Astrocyte (in vitro differentiated cells and primary cell): Measurements from ENCODE around the gene LRRC19. TPM values are rescaled to one million over a fixed set of nuclear protein-coding genes. Genes with fewer than 3 reads are reported as not detected.

Experiments
- DNase-seq: peaks from one replicate; pipeline ENCODE4 v3.0.0-alpha.2; 2010; ENCODE audit warnings: low read depth
- FAIRE-seq: peaks from 2 replicates; lab custom pipeline; 2011; peaks lifted over from hg19 to GRCh38; lab: Jason Lieb, UNC
- H2AFZ ChIP-seq: 2 replicates; pipeline ENCODE4 v1.6.0; 2012; ENCODE audit warnings: low read depth, low read length, inconsistent platforms
- H3K27ac ChIP-seq: 2 replicates; pipeline ENCODE4 v1.5.1; 2011; ENCODE audit warnings: low read depth, low read length, inconsistent platforms
- H3K27me3 ChIP-seq: 2 replicates; pipeline ENCODE4 v1.6.0; 2011; ENCODE audit warnings: low read length, inconsistent platforms; ENCODE audit not compliant: insufficient read depth
- H3K36me3 ChIP-seq: 2 replicates; pipeline ENCODE4 v1.5.1; 2011; ENCODE audit warnings: low read length, inconsistent platforms; ENCODE audit not compliant: insufficient read depth
- H3K4me1 ChIP-seq: 2 replicates; pipeline ENCODE4 v1.5.1; 2011; ENCODE audit warnings: low read length, inconsistent platforms; ENCODE audit not compliant: insufficient read depth
- H3K4me2 ChIP-seq: 2 replicates; pipeline ENCODE4 v1.6.0; 2012; ENCODE audit warnings: low read length, inconsistent platforms
- H3K4me3 ChIP-seq: 2 replicates; pipeline ENCODE4 v1.5.1; 2011; ENCODE audit warnings: low read depth, mild to moderate bottlenecking, low read length, inconsistent platforms; ENCODE audit not compliant: insufficient read depth
- H3K79me2 ChIP-seq: 2 replicates; pipeline ENCODE4 v1.6.0; 2012; ENCODE audit warnings: mild to moderate bottlenecking, low read length, inconsistent platforms; ENCODE audit not compliant: insufficient read depth
- H3K9ac ChIP-seq: 2 replicates; pipeline ENCODE4 v1.6.0; 2012; ENCODE audit warnings: mild to moderate bottlenecking, low read length, inconsistent platforms
- H3K9me3 ChIP-seq: 2 replicates; pipeline ENCODE4 v1.5.1; 2012; ENCODE audit warnings: low read depth, mild to moderate bottlenecking, low read length, inconsistent platforms; ENCODE audit not compliant: insufficient read depth
- H4K20me1 ChIP-seq: 2 replicates; pipeline ENCODE4 v1.6.0; 2012; ENCODE audit warnings: low read length, inconsistent platforms; ENCODE audit not compliant: insufficient read depth
- H3K27ac Mint-ChIP-seq: one replicate; pipeline ENCODE4 v1.8.0; 2021; ENCODE audit warnings: mild to moderate bottlenecking, mixed read lengths; ENCODE audit not compliant: unreplicated experiment
- H3K27me3 Mint-ChIP-seq: one replicate; pipeline ENCODE4 v1.8.0; 2021; ENCODE audit warnings: low read depth, mixed read lengths; ENCODE audit not compliant: unreplicated experiment
- H3K36me3 Mint-ChIP-seq: one replicate; pipeline ENCODE4 v1.8.0; 2021; ENCODE audit warnings: low read depth, mixed read lengths; ENCODE audit not compliant: unreplicated experiment
- H3K4me1 Mint-ChIP-seq: one replicate; pipeline ENCODE4 v1.8.0; 2021; ENCODE audit warnings: low read depth, mixed read lengths; ENCODE audit not compliant: unreplicated experiment
- H3K4me3 Mint-ChIP-seq: one replicate; pipeline ENCODE4 v1.8.0; 2021; ENCODE audit warnings: mild to moderate bottlenecking, moderate library complexity, mixed read lengths; ENCODE audit not compliant: unreplicated experiment
- H3K9me3 Mint-ChIP-seq: one replicate; pipeline ENCODE4 v1.8.0; 2021; ENCODE audit warnings: mild to moderate bottlenecking, mixed read lengths; ENCODE audit not compliant: unreplicated experiment
- CTCF ChIP-seq: IDR thresholded peaks from 2 replicates; pipeline ENCODE4 v1.5.1; 2011; ENCODE audit warnings: low read depth, mild to moderate bottlenecking, inconsistent platforms, low read length, moderate library complexity; ENCODE audit not compliant: insufficient read depth
- EZH2 ChIP-seq: IDR thresholded peaks from 2 replicates; pipeline ENCODE4 v1.6.1; 2012; ENCODE audit warnings: mild to moderate bottlenecking, low read length, inconsistent platforms; ENCODE audit not compliant: insufficient read depth
- total RNA-seq: library from RNA; stranded (reverse); gene quantifications from 2 replicates; pipeline ENCODE4 v1.2.1, GENCODE V29; 2021

Gene LRRC19
- total RNA-seq, 1 donor from 2014 or later = not detected

GRCh38 chr9:26973989-26974388 lies 31.5 kb downstream of the LRRC19 start:
- Histone ChIP-seq H2AFZ (no peak overlapping the region), H3K4me3 (no peak overlapping the region), H3K79me2 (no peaks in the 10 kb centered on the region), H3K36me3 (no peaks in the 10 kb centered on the region), H3K4me2 (no peak overlapping the region), H4K20me1 (no peaks in the 10 kb centered on the region), H3K9me3 (no peaks in the 10 kb centered on the region), H3K4me1 (no peaks in the 10 kb centered on the region), H3K27me3 (no peaks in the 10 kb centered on the region), H3K9ac (no peak overlapping the region), H3K27ac (no peak overlapping the region)
- H3K27me3 Mint-ChIP-seq = no peaks in the 10 kb centered on the region
- DNase-seq (no peak), FAIRE-seq (no peak)
- no peak overlapping the region for H3K27ac Mint-ChIP-seq
- H3K4me3 Mint-ChIP-seq = no peak overlapping the region
- H3K9me3 Mint-ChIP-seq = peaks cover 7% of the 10 kb centered on the region
- TF ChIP-seq EZH2 = no peak
- TF ChIP-seq CTCF = no peak
- peaks cover 13% of the 10 kb centered on the region for H3K36me3 Mint-ChIP-seq
- peaks cover 14% of the 10 kb centered on the region for H3K4me1 Mint-ChIP-seq

GRCh38 chr9:26971721-26972120 lies 33.8 kb downstream of the LRRC19 start:
- Mint-ChIP-seq H3K4me3 (no peak overlapping the region), H3K9me3 (peaks cover 7% of the 10 kb centered on the region), H3K4me1 (peaks cover 13% of the 10 kb centered on the region), H3K27ac (no peak overlapping the region), H3K27me3 (no peaks in the 10 kb centered on the region), H3K36me3 (peaks cover 12% of the 10 kb centered on the region)
- Histone ChIP-seq H3K9ac (no peak overlapping the region), H3K79me2 (no peaks in the 10 kb centered on the region), H3K4me2 (no peak overlapping the region), H3K9me3 (no peaks in the 10 kb centered on the region), H3K4me1 (no peaks in the 10 kb centered on the region), H3K4me3 (no peak overlapping the region), H4K20me1 (no peaks in the 10 kb centered on the region), H2AFZ (no peak overlapping the region), H3K36me3 (no peaks in the 10 kb centered on the region), H3K27ac (no peak overlapping the region), H3K27me3 (no peaks in the 10 kb centered on the region)
- DNase-seq (no peak), FAIRE-seq (no peak)
- TF ChIP-seq EZH2 (no peak), CTCF (no peak)

DNA sequence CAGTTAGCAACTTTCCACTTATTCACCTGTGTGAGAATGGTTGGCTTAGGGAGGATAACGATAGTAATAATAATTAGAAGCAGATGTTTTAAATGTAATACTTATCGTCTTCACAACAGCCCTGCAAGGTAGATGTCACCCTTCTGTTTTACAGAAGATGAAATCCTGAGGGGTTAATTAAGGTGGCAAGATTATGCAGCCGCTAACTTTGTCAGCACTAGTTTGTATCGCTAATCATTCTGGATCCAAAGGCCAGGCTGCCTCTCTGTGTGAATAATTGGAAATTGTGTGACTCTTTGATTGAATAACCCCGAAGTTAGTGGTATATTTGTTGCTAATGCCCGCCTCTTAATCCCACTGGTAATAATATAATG lies 48.6 kb downstream of the LRRC19 start:
- Histone ChIP-seq H3K4me3 (peak overlapping the region; percentile 76), H3K36me3 (no peaks in the 10 kb centered on the region), H4K20me1 (no peaks in the 10 kb centered on the region), H3K4me1 (peaks cover 2% of the 10 kb centered on the region), H3K9me3 (no peaks in the 10 kb centered on the region), H3K4me2 (peak overlapping the region; percentile 87), H3K27me3 (no peaks in the 10 kb centered on the region), H2AFZ (peak overlapping the region; percentile 92), H3K27ac (peak overlapping the region; percentile 87), H3K9ac (peak overlapping the region; percentile 91), H3K79me2 (peaks cover 5% of the 10 kb centered on the region)
- DNase-seq (no peak), FAIRE-seq (no peak)
- Mint-ChIP-seq H3K4me1 (peaks cover 11% of the 10 kb centered on the region), H3K9me3 (no peaks in the 10 kb centered on the region), H3K36me3 (no peaks in the 10 kb centered on the region), H3K27me3 (no peaks in the 10 kb centered on the region), H3K4me3 (peak overlapping the region; percentile 91), H3K27ac (peak overlapping the region; percentile 88)
- TF ChIP-seq CTCF (no peak), EZH2 (no peak)
